Measurements from ENCODE around the gene MOBP.
"Not testable (repeated sequence)": the region's sequence is repeated elsewhere in the genome, so short reads cannot be mapped to it uniquely, and the experiment has no call there.

Gene MOBP

GRCh38 chr3:39449796-39450195 is 17.7 kb upstream of the MOBP start:
- no peak for DNase-seq (ENCODE audit: low spot score)
- Histone ChIP-seq H3K27ac (no peak overlapping the region), H3K4me3 (no peak overlapping the region)
- no peak for TF ChIP-seq CTCF (IDR thresholded peaks at IDR 0.05)

GRCh38 chr3:39453134-39453533 is 14.3 kb upstream of the MOBP start:
- no peak for TF ChIP-seq CTCF (IDR thresholded peaks at IDR 0.05)
- DNase-seq (ENCODE audit: low spot score), result no peak
- no peak overlapping the region for H3K4me3 ChIP-seq
- no peak overlapping the region for H3K27ac ChIP-seq

GRCh38 chr3:39453872-39454271 is 13.6 kb upstream of the MOBP start:
- H3K4me3 ChIP-seq; H3K27ac ChIP-seq; DNase-seq (ENCODE audit: low spot score): not testable (repeated sequence)

- TF ChIP-seq CTCF (IDR thresholded peaks at IDR 0.05), result no peak
- Histone ChIP-seq H3K27ac (no peak overlapping the region), H3K4me3 (no peak overlapping the region)
- no peak for DNase-seq (ENCODE audit: low spot score)
These were observed 12.8 kb upstream of the MOBP start for GRCh38 chr3:39454591-39455217.

GRCh38 chr3:39456159-39456558 is 11.3 kb upstream of the MOBP start:
- DNase-seq (ENCODE audit: low spot score), result no peak
- no peak overlapping the region for H3K27ac ChIP-seq
- TF ChIP-seq CTCF (IDR thresholded peaks at IDR 0.05), result no peak
- H3K4me3 ChIP-seq, result no peak overlapping the region

- Histone ChIP-seq H3K27ac (no peak overlapping the region), H3K4me3 (no peak overlapping the region)
- TF ChIP-seq CTCF (IDR thresholded peaks at IDR 0.05), result no peak
- no peak for DNase-seq (ENCODE audit: low spot score)
These were observed 10.1 kb upstream of the MOBP start for GRCh38 chr3:39457361-39457760.

DNA sequence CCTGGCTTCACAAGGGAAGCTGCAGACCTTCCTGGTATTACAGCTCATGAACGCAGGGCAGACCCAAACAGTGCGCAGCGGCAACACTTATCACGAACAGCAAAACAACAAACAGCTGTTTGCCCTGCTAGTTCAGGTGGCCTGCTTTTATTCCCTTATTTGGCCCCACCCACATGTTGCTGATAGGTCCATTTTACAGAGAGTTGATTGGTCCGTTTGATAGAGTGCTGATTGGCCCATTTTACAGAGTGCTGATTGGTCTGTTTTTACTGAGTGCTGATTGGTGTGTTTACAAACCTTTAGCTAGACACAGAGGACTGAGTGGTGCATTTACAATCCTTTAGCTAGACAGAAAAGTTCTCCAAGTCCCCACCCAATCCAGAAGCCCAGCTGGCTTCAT is 8.9 kb upstream of the MOBP start:
- H3K27ac ChIP-seq; DNase-seq (ENCODE audit: low spot score): not testable (repeated sequence)

GRCh38 chr3:39460677-39461076 is 6.8 kb upstream of the MOBP start:
- Histone ChIP-seq H3K27ac (no peak overlapping the region), H3K4me3 (no peak overlapping the region)
- no peak for DNase-seq (ENCODE audit: low spot score)
- no peak for TF ChIP-seq CTCF (IDR thresholded peaks at IDR 0.05)

More for the DNA sequence above, 8.9 kb upstream of the MOBP start:
- H3K4me3 ChIP-seq, result not testable (repeated sequence)
